Measurements from ENCODE around the gene ZSWIM6. TPM values are rescaled to one million over a fixed set of nuclear protein-coding genes. Genes with fewer than 3 reads are reported as not detected.

ZSWIM6 gene
- polyA plus RNA-seq, 1 donor: 18.0 TPM

- H3K4me3 ChIP-seq (ENCODE audit: low read length): no peak overlapping the region
- no peak for DNase-seq
- no peak overlapping the region for H3K27ac ChIP-seq (ENCODE audit: low read length)
- H3K36me3 ChIP-seq (ENCODE audit: control insufficient read depth, insufficient read depth, low read length): peaks cover 49% of the 10 kb centered on the region
- H3K4me1 ChIP-seq (ENCODE audit: control insufficient read depth, insufficient read depth, low read length): no peaks in the 10 kb centered on the region
- WGBS (ENCODE audit: insufficient coverage, low lambda C conversion rate): no CpG with 5 or more reads among the region's 1 CpG
- H3K9me3 ChIP-seq (ENCODE audit: control insufficient read depth, low read depth, low read length): no peaks in the 10 kb centered on the region
- H3K27me3 ChIP-seq (ENCODE audit: control insufficient read depth, insufficient read depth, low read length): no peaks in the 10 kb centered on the region
Observed at GRCh38 chr5:61536922-61537321, 204.9 kb downstream of the ZSWIM6 start.

GRCh38 chr5:61538722-61539501 lies 206.9 kb downstream of the ZSWIM6 start:
- peaks cover 61% of the 10 kb centered on the region for H3K36me3 ChIP-seq (ENCODE audit: control insufficient read depth, insufficient read depth, low read length)
- WGBS (ENCODE audit: insufficient coverage, low lambda C conversion rate): 100% methylated on average over 1 of the region's 5 CpGs
- H3K4me3 ChIP-seq (ENCODE audit: low read length): no peak overlapping the region
- H3K4me1 ChIP-seq (ENCODE audit: control insufficient read depth, insufficient read depth, low read length): no peaks in the 10 kb centered on the region
- peaks cover 5% of the 10 kb centered on the region for H3K9me3 ChIP-seq (ENCODE audit: control insufficient read depth, low read depth, low read length)
- H3K27me3 ChIP-seq (ENCODE audit: control insufficient read depth, insufficient read depth, low read length): no peaks in the 10 kb centered on the region
- H3K27ac ChIP-seq (ENCODE audit: low read length): no peak overlapping the region
- no peak for DNase-seq

- no peaks in the 10 kb centered on the region for H3K9me3 ChIP-seq (ENCODE audit: control insufficient read depth, low read depth, low read length)
- no CpG with 5 or more reads among the region's 3 CpGs for WGBS (ENCODE audit: insufficient coverage, low lambda C conversion rate)
Observed at GRCh38 chr5:61549530-61549929, 217.5 kb downstream of the ZSWIM6 start.

GRCh38 chr5:61551637-61552313 lies 219.7 kb downstream of the ZSWIM6 start:
- Histone ChIP-seq H3K4me3 (ENCODE audit: low read length) (no peak overlapping the region), H3K9me3 (ENCODE audit: control insufficient read depth, low read depth, low read length) (no peaks in the 10 kb centered on the region), H3K27me3 (ENCODE audit: control insufficient read depth, insufficient read depth, low read length) (no peaks in the 10 kb centered on the region), H3K27ac (ENCODE audit: low read length) (no peak overlapping the region), H3K36me3 (ENCODE audit: control insufficient read depth, insufficient read depth, low read length) (peaks cover 5% of the 10 kb centered on the region), H3K4me1 (ENCODE audit: control insufficient read depth, insufficient read depth, low read length) (no peaks in the 10 kb centered on the region)
- no peak for DNase-seq
- 100% methylated on average over 1 of the region's 5 CpGs for WGBS (ENCODE audit: insufficient coverage, low lambda C conversion rate)

More at GRCh38 chr5:61549530-61549929, 217.5 kb downstream of the ZSWIM6 start:
- peaks cover 11% of the 10 kb centered on the region for H3K36me3 ChIP-seq (ENCODE audit: control insufficient read depth, insufficient read depth, low read length)
- H3K4me1 ChIP-seq (ENCODE audit: control insufficient read depth, insufficient read depth, low read length): no peaks in the 10 kb centered on the region
- H3K4me3 ChIP-seq (ENCODE audit: low read length): no peak overlapping the region
- no peak for DNase-seq
- H3K27ac ChIP-seq (ENCODE audit: low read length): no peak overlapping the region
- no peaks in the 10 kb centered on the region for H3K27me3 ChIP-seq (ENCODE audit: control insufficient read depth, insufficient read depth, low read length)

GRCh38 chr5:61559146-61559545 lies 227.1 kb downstream of the ZSWIM6 start:
- no peak overlapping the region for H3K27ac ChIP-seq (ENCODE audit: low read length)
- H3K9me3 ChIP-seq (ENCODE audit: control insufficient read depth, low read depth, low read length): no peaks in the 10 kb centered on the region
- no peak for DNase-seq
- H3K36me3 ChIP-seq (ENCODE audit: control insufficient read depth, insufficient read depth, low read length): no peaks in the 10 kb centered on the region
- no peaks in the 10 kb centered on the region for H3K27me3 ChIP-seq (ENCODE audit: control insufficient read depth, insufficient read depth, low read length)
- peaks cover 3% of the 10 kb centered on the region for H3K4me1 ChIP-seq (ENCODE audit: control insufficient read depth, insufficient read depth, low read length)
- H3K4me3 ChIP-seq (ENCODE audit: low read length): no peak overlapping the region

- no peaks in the 10 kb centered on the region for H3K27me3 ChIP-seq (ENCODE audit: control insufficient read depth, insufficient read depth, low read length)
- H3K27ac ChIP-seq (ENCODE audit: low read length): no peak overlapping the region
- H3K4me1 ChIP-seq (ENCODE audit: control insufficient read depth, insufficient read depth, low read length): peaks cover 3% of the 10 kb centered on the region
- DNase-seq: no peak
- H3K4me3 ChIP-seq (ENCODE audit: low read length): no peak overlapping the region
- no CpG with 5 or more reads among the region's 1 CpG for WGBS (ENCODE audit: insufficient coverage, low lambda C conversion rate)
- no peaks in the 10 kb centered on the region for H3K9me3 ChIP-seq (ENCODE audit: control insufficient read depth, low read depth, low read length)
- H3K36me3 ChIP-seq (ENCODE audit: control insufficient read depth, insufficient read depth, low read length): no peaks in the 10 kb centered on the region
Observed at GRCh38 chr5:61559722-61560121, 227.7 kb downstream of the ZSWIM6 start.

- WGBS (ENCODE audit: insufficient coverage, low lambda C conversion rate): 60% methylated on average over 1 of the region's 3 CpGs
- Histone ChIP-seq H3K27ac (ENCODE audit: low read length) (no peak overlapping the region), H3K4me3 (ENCODE audit: low read length) (no peak overlapping the region), H3K4me1 (ENCODE audit: control insufficient read depth, insufficient read depth, low read length) (peaks cover 3% of the 10 kb centered on the region), H3K36me3 (ENCODE audit: control insufficient read depth, insufficient read depth, low read length) (no peaks in the 10 kb centered on the region), H3K9me3 (ENCODE audit: control insufficient read depth, low read depth, low read length) (no peaks in the 10 kb centered on the region), H3K27me3 (ENCODE audit: control insufficient read depth, insufficient read depth, low read length) (no peaks in the 10 kb centered on the region)
- peak; percentile 78 to 90 for DNase-seq
Observed at GRCh38 chr5:61563401-61563800, 231.3 kb downstream of the ZSWIM6 start.

GRCh38 chr5:61567337-61567736 lies 235.3 kb downstream of the ZSWIM6 start:
- no peak for DNase-seq
- H3K36me3 ChIP-seq (ENCODE audit: control insufficient read depth, insufficient read depth, low read length): no peaks in the 10 kb centered on the region
- WGBS (ENCODE audit: insufficient coverage, low lambda C conversion rate): 100% methylated on average over 1 of the region's 5 CpGs
- H3K4me1 ChIP-seq (ENCODE audit: control insufficient read depth, insufficient read depth, low read length): peaks cover 3% of the 10 kb centered on the region
- no peaks in the 10 kb centered on the region for H3K27me3 ChIP-seq (ENCODE audit: control insufficient read depth, insufficient read depth, low read length)
- no peak overlapping the region for H3K4me3 ChIP-seq (ENCODE audit: low read length)
- no peaks in the 10 kb centered on the region for H3K9me3 ChIP-seq (ENCODE audit: control insufficient read depth, low read depth, low read length)
- H3K27ac ChIP-seq (ENCODE audit: low read length): no peak overlapping the region

GRCh38 chr5:61569353-61569752 lies 237.3 kb downstream of the ZSWIM6 start:
- H3K36me3 ChIP-seq (ENCODE audit: control insufficient read depth, insufficient read depth, low read length): no peaks in the 10 kb centered on the region
- H3K4me3 ChIP-seq (ENCODE audit: low read length): no peak overlapping the region
- H3K9me3 ChIP-seq (ENCODE audit: control insufficient read depth, low read depth, low read length): no peaks in the 10 kb centered on the region
- no peak overlapping the region for H3K27ac ChIP-seq (ENCODE audit: low read length)
- WGBS (ENCODE audit: insufficient coverage, low lambda C conversion rate): 60% methylated on average over 1 of the region's 8 CpGs
- H3K27me3 ChIP-seq (ENCODE audit: control insufficient read depth, insufficient read depth, low read length): no peaks in the 10 kb centered on the region
- no peak for DNase-seq
- H3K4me1 ChIP-seq (ENCODE audit: control insufficient read depth, insufficient read depth, low read length): no peaks in the 10 kb centered on the region

- H3K27me3 ChIP-seq (ENCODE audit: control insufficient read depth, insufficient read depth, low read length): no peaks in the 10 kb centered on the region
- 100% methylated on average over 1 of the region's 5 CpGs for WGBS (ENCODE audit: insufficient coverage, low lambda C conversion rate)
Observed at GRCh38 chr5:61570767-61571166, 238.7 kb downstream of the ZSWIM6 start.

More at GRCh38 chr5:61570767-61571166, 238.7 kb downstream of the ZSWIM6 start:
- H3K27ac ChIP-seq (ENCODE audit: low read length): no peak overlapping the region
- H3K4me3 ChIP-seq (ENCODE audit: low read length): no peak overlapping the region
- H3K9me3 ChIP-seq (ENCODE audit: control insufficient read depth, low read depth, low read length): no peaks in the 10 kb centered on the region
- no peaks in the 10 kb centered on the region for H3K4me1 ChIP-seq (ENCODE audit: control insufficient read depth, insufficient read depth, low read length)
- H3K36me3 ChIP-seq (ENCODE audit: control insufficient read depth, insufficient read depth, low read length): no peaks in the 10 kb centered on the region
- DNase-seq: no peak
